SK-N-SH (cell line): ENCODE data around the gene TMEM256. TPM values are rescaled to one million over a fixed set of nuclear protein-coding genes. Genes with fewer than 3 reads are reported as not detected.

Experiments
- CTCF ChIA-PET: fragments of 300-600, 350-600 bp; formaldehyde crosslinking; extraction: SDS; loops from one replicate; lab custom pipeline; 2021; lab: Yijun Ruan, JAX
- POLR2A ChIA-PET: fragments of 350-600 bp; sonication (Branson Sonifier 250); formaldehyde crosslinking; extraction: SDS; loops from one replicate; lab custom pipeline; 2020; ENCODE audit warnings: antibody characterized with exemption, inconsistent platforms; lab: Yijun Ruan, JAX
- DNase-seq: peaks from one replicate; pipeline ENCODE4 v3.0.0; 2012
- H2AFZ ChIP-seq: fragments of 200-600 bp; sonication (generic); 2 replicates; pipeline ENCODE4 v1.8.1; 2016; ENCODE audit warnings: antibody characterized with exemption, mild to moderate bottlenecking, low read depth
- H3F3A ChIP-seq: fragments of 200-600 bp; sonication (generic); replicated peaks from 2 replicates; pipeline ENCODE3; 2016; ENCODE audit warnings: antibody characterized with exemption, mild to moderate bottlenecking; ENCODE audit not compliant: insufficient read depth
- H3K27ac ChIP-seq, 2 experiments: fragments of 200-500 bp in 1 of 2; fragments of 200-600 bp in 1 of 2; sonication (Bioruptor generic) in 1 of 2; sonication (generic), shearing (Covaris generic) in 1 of 2; 2 replicates each; pipeline versions ENCODE4 v1.5.1 to v1.6.1; 2014 to 2016; ENCODE audit warnings: low read depth in 2 of 2, inconsistent platforms in 1 of 2, low read length in 1 of 2, mild to moderate bottlenecking in 1 of 2, mixed read lengths in 1 of 2
- H3K27me3 ChIP-seq: fragments of 200-600 bp; sonication (generic), shearing (Covaris generic); 2 replicates; pipeline ENCODE4 v1.6.1; 2016; ENCODE audit warnings: mixed run types; ENCODE audit not compliant: insufficient read depth
- H3K36me3 ChIP-seq, 2 experiments: fragments of 200-500 bp in 1 of 2; fragments of 200-600 bp in 1 of 2; sonication (Bioruptor generic) in 1 of 2; sonication (generic) in 1 of 2; replicated peaks in 1 of 2; 2 replicates each; pipeline versions ENCODE3 to v1.5.1; 2014 to 2016; ENCODE audit warnings: low read length in 1 of 2, mild to moderate bottlenecking in 1 of 2; ENCODE audit not compliant: insufficient read depth in 2 of 2, control insufficient read depth in 1 of 2
- H3K4me1 ChIP-seq, 2 experiments: fragments of 200-500 bp in 1 of 2; fragments of 200-600 bp in 1 of 2; sonication (Bioruptor generic) in 1 of 2; sonication (generic), shearing (Covaris generic) in 1 of 2; 2 replicates each; pipeline versions ENCODE4 v1.5.1 to v1.6.1; 2014 to 2016; ENCODE audit warnings: low read depth in 1 of 2, low read length in 1 of 2, mixed run types in 1 of 2; ENCODE audit not compliant: insufficient read depth in 2 of 2, control insufficient read depth in 1 of 2
- H3K4me2 ChIP-seq: fragments of 200-600 bp; sonication (generic), shearing (Covaris generic); 2 replicates; pipeline ENCODE4 v1.6.1; 2017; ENCODE audit warnings: mixed run types
- H3K4me3 ChIP-seq, 2 experiments: fragments of 200-500 bp in 1 of 2; fragments of 200-600 bp in 1 of 2; sonication (Bioruptor generic) in 1 of 2; sonication (generic), shearing (Covaris generic) in 1 of 2; 2 replicates each; pipeline versions ENCODE4 v1.5.1 to v1.8.1; 2014 to 2016; ENCODE audit warnings: low read depth in 2 of 2, inconsistent platforms in 1 of 2, low read length in 1 of 2, mild to moderate bottlenecking in 1 of 2, mixed read lengths in 1 of 2, moderate library complexity in 1 of 2
- H3K79me2 ChIP-seq: fragments of 200-600 bp; sonication (generic); 2 replicates; pipeline ENCODE4 v1.8.1; 2017; ENCODE audit warnings: mild to moderate bottlenecking; ENCODE audit not compliant: insufficient read depth
- H3K9ac ChIP-seq: fragments of 200-600 bp; sonication (generic); 2 replicates; pipeline ENCODE4 v1.6.1; 2017; ENCODE audit warnings: mixed run types
- H3K9me2 ChIP-seq: fragments of 200-600 bp; sonication (generic); 2 replicates; pipeline ENCODE4 v1.6.1; 2017; ENCODE audit warnings: mixed run types
- H3K9me3 ChIP-seq: fragments of 200-600 bp; sonication (generic); 2 replicates; pipeline ENCODE4 v1.6.1; 2017; ENCODE audit warnings: mixed run types, mild to moderate bottlenecking, moderate library complexity
- H4K20me1 ChIP-seq: fragments of 200-600 bp; sonication (generic); 2 replicates; pipeline ENCODE4 v1.6.1; 2017; ENCODE audit warnings: mild to moderate bottlenecking, mixed run types; ENCODE audit not compliant: insufficient read depth
- CHD2 ChIP-seq: fragments of 150-350 bp; IDR thresholded peaks from 2 replicates; pipeline ENCODE4 v1.6.1; 2018; ENCODE audit warnings: low read length; ENCODE audit not compliant: partially characterized antibody
- EP300 ChIP-seq, 2 experiments: IDR thresholded peaks; 2 replicates each; pipeline versions ENCODE4 v1.4.0 to v1.6.1; 2012; ENCODE audit warnings: borderline replicate concordance in 1 of 2, low read depth in 1 of 2, low read length in 1 of 2
- FOXJ3 ChIP-seq: sonication (generic); formaldehyde crosslinking; IDR thresholded peaks from 2 replicates; pipeline ENCODE4 v1.5.1; 2020; ENCODE audit warnings: mild to moderate bottlenecking, missing genetic modification reagents
- MEF2A ChIP-seq: IDR thresholded peaks from 2 replicates; pipeline ENCODE4 v1.4.0; 2012; ENCODE audit warnings: low read depth, borderline replicate concordance
- NRF1 ChIP-seq: IDR thresholded peaks from 2 replicates; pipeline ENCODE4 v1.6.1; 2012; ENCODE audit warnings: low read depth, mild to moderate bottlenecking, low read length
- POLR2AphosphoS5 ChIP-seq: IDR thresholded peaks from 2 replicates; pipeline ENCODE4 v1.6.1; 2012; ENCODE audit warnings: low read depth, low read length
- RAD21 ChIP-seq: IDR thresholded peaks from 2 replicates; pipeline ENCODE4 v1.6.1; 2012; ENCODE audit warnings: mild to moderate bottlenecking, low read length
- RCOR1 ChIP-seq: fragments of 150-350 bp; IDR thresholded peaks from 2 replicates; pipeline ENCODE4 v1.6.1; 2017; ENCODE audit warnings: antibody characterized with exemption, low read length
- SIN3A ChIP-seq: IDR thresholded peaks from 2 replicates; pipeline ENCODE4 v1.6.1; 2012; ENCODE audit warnings: low read depth, mild to moderate bottlenecking, low read length, moderate library complexity, borderline replicate concordance
- SMC3 ChIP-seq: IDR thresholded peaks from 2 replicates; pipeline ENCODE4 v1.6.1; 2012; ENCODE audit warnings: low read depth, low read length, improper control_type of control experiment
- TAF1 ChIP-seq: IDR thresholded peaks from 2 replicates; pipeline ENCODE4 v1.6.1; 2012; ENCODE audit warnings: low read depth, mild to moderate bottlenecking, low read length, moderate library complexity, borderline replicate concordance
- TCF12 ChIP-seq: IDR thresholded peaks from 2 replicates; pipeline ENCODE4 v1.4.0; 2012
- WGBS: methylation state at CpG from one replicate; pipeline ENCODE4 v1.1.6; 2017; ENCODE audit warnings: low lambda C conversion rate; 5-methylcytosine and 5-hydroxymethylcytosine counted together
- polyA plus RNA-seq, 3 experiments: library from polyadenylated mRNA; depleted of rRNA; stranded (reverse); fragments of >200 nt; gene quantifications; 2 replicates each; pipeline ENCODE4 v1.2.3, GENCODE V29; 2012
- TF ChIP-seq, protein P1 (sequence below): IDR thresholded peaks from 2 replicates; pipeline ENCODE4 v1.4.0; 2012; ENCODE audit warnings: low read depth
- TF ChIP-seq, protein P2 (sequence below): fragments of 150-350 bp; IDR thresholded peaks from 2 replicates; pipeline ENCODE4 v1.6.1; 2017; ENCODE audit warnings: antibody characterized with exemption, low read length, low read depth, borderline replicate concordance
- TF ChIP-seq, protein P3 (sequence below): fragments of 200-600 bp; sonication (generic); IDR thresholded peaks from 2 replicates; pipeline ENCODE4 v1.6.1; 2017; ENCODE audit warnings: antibody characterized with exemption, mild to moderate bottlenecking, moderate library complexity

TMEM256 gene
- polyA plus RNA-seq, 1 of the 3 experiments (the other 2 are of a cell fraction), result 213 TPM

DNA sequence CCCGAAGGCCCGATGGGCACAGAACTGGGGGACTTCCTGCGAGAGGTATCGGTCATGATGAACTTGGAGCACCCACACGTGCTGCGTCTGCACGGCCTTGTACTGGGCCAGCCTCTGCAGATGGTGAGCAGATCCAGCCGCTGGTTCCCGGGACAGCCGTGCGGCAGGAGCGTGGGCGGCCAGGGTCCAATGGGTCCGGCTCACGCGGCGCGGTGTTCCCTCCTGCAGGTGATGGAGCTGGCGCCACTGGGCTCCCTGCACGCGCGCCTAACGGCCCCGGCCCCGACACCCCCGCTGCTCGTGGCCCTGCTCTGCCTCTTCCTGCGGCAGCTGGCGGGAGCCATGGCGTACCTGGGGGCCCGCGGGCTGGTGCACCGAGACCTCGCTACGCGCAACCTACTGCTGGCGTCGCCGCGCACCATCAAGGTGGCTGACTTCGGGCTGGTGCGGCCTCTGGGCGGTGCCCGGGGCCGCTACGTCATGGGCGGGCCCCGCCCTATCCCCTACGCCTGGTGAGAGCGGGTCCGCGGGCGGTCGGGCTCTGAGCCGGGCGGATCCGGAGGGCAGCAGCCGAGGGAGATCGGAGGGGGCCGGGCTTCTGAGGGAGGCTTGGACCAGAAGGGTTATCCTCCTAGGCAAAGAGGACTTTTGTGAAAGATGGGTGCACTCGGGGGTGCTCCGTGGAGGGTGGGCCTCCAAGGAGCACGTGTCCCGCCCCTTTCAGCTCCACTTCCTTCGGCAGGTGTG is 20.0 kb downstream of the TMEM256 start:
- 34% methylated on average over 35 of the region's 65 CpGs for WGBS
- Histone ChIP-seq H3K27me3 (peaks cover 8% of the 10 kb centered on the region; the same call in 1 of the 2 replicates), H4K20me1 (no peaks in the 10 kb centered on the region), H3K9me3 (no peaks in the 10 kb centered on the region), H3K9ac (no peak overlapping the region), H3K4me3 (peak overlapping the region in 1 of 2 experiments; percentile 42; a peak in 2 of 4 replicates), H3F3A (peaks cover 2% of the 10 kb centered on the region), H3K4me1 (peaks cover 0 to 32% of the 10 kb centered on the region in 2 experiments; a peak in 2 of 4 replicates), H3K9me2 (no peaks in the 10 kb centered on the region), H3K4me2 (peak overlapping the region; percentile 50), H2AFZ (no peak overlapping the region), H3K36me3 (peaks cover 0 to 4% of the 10 kb centered on the region in 2 experiments), H3K79me2 (no peaks in the 10 kb centered on the region), H3K27ac (peak overlapping the region in 1 of 2 experiments; percentile 25; a peak in 1 of 4 replicates)
- no peak for TF ChIP-seq SMC3
- 0 out of 2 replicates have a peak, but pooled peaks have one; percentile 37 for TF ChIP-seq POLR2AphosphoS5
- peak; percentile 95 for DNase-seq
- ChIA-PET POLR2A (interaction anchor here (1.0 to 1.1 kb wide), 2 partner anchors 69 to 200 kb away, joined by 3 read pairs; partner anchors contain the start of genes GPS2 and MPDU1), CTCF (interaction anchor here (1.0 to 2.3 kb wide), 4 partner anchors 10 to 177 kb away, joined by 3 to 12 read pairs (median 4); partner anchors contain the start of genes PLSCR3 and SENP3)

DNA sequence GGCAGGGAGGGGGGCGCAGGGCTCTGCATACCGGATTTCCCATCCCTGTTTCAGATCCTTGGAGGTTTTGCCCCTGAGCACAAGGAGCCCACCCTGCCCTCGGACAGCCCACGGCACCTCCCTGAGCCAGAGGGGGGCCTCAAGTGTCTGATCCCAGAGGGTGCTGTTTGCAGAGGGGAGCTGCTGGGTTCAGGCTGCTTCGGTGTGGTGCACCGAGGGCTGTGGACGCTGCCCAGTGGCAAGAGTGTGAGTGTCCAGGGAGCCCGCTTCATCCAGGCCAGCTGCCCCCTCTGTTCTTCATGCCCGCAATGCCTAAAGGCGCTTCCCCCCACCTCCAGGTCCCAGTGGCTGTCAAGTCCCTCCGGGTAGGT is 20.5 kb downstream of the TMEM256 start:
- no peaks in the 10 kb centered on the region for H3K9me2 ChIP-seq
- H2AFZ ChIP-seq, result no peak overlapping the region
- peaks cover 2% of the 10 kb centered on the region for H3F3A ChIP-seq
- POLR2A ChIA-PET, result interaction anchor here (1.0 kb wide), 1 partner anchor 68 kb away, joined by 3 read pairs; the partner anchor contains the start of gene GPS2
- CTCF ChIA-PET, result interaction anchor here (0.7 to 2.3 kb wide), 5 partner anchors 10 to 178 kb away, joined by 3 to 12 read pairs (median 6); partner anchors contain the start of genes PLSCR3 and SENP3
- no peaks in the 10 kb centered on the region for H3K9me3 ChIP-seq
- no peak overlapping the region; a peak in 1 of 4 replicates for H3K27ac ChIP-seq
- WGBS, result 79% methylated on average over 11 of the region's 11 CpGs
- H3K4me2 ChIP-seq, result no peak overlapping the region
- no peaks in the 10 kb centered on the region for H3K79me2 ChIP-seq
- H3K4me3 ChIP-seq, result peak overlapping the region in 1 of 2 experiments; percentile 42; a peak in 1 of 4 replicates
- no peaks in the 10 kb centered on the region for H4K20me1 ChIP-seq
- no peak overlapping the region for H3K9ac ChIP-seq
- peaks cover 8% of the 10 kb centered on the region; the same call in 1 of the 2 replicates for H3K27me3 ChIP-seq
- TF ChIP-seq TAF1 (no peak), TCF12 (no peak), NRF1 (no peak), SMC3 (no peak), POLR2AphosphoS5 (no peak)
- TF ChIP-seq, protein P1, sequence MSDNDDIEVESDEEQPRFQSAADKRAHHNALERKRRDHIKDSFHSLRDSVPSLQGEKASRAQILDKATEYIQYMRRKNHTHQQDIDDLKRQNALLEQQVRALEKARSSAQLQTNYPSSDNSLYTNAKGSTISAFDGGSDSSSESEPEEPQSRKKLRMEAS, result no peak
- peaks cover 0 to 32% of the 10 kb centered on the region in 2 experiments; a peak in 2 of 4 replicates for H3K4me1 ChIP-seq
- no peak for DNase-seq
- no peaks in the 10 kb centered on the region for H3K36me3 ChIP-seq

DNA sequence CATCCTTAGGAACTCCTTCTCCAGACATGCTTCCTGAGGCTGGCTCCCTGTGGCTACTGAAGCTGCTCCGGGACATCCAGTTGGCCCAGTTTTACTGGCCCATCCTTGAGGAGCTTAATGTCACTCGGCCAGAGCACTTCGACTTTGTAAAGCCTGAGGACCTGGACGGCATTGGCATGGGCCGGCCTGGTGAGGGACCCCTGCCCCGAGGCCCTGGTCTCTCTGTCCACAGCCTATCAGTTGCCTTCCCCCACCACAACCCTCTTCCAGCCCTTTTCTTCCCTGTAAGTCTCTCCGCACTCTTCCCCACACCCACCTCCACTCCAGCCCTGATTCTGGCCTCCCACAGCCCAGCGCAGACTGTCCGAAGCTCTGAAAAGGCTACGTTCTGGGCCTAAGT is 21.0 kb downstream of the TMEM256 start:
- ChIA-PET CTCF (interaction anchor here (0.7 to 2.3 kb wide), 4 partner anchors 11 to 178 kb away, joined by 3 to 12 read pairs (median 6); partner anchors contain the start of genes PLSCR3 and SENP3), POLR2A (interaction anchor here (0.8 to 1.0 kb wide), 2 partner anchors 53 to 68 kb away, joined by 3 read pairs; partner anchors contain the start of gene GPS2)
- no peak for DNase-seq
- TF ChIP-seq EP300 (IDR thresholded peaks at IDR 0.05; ENCODE audit: borderline replicate concordance in 1 of 2, low read depth in 1 of 2, low read length in 1 of 2) (no peak), TAF1 (no peak), RAD21 (no peak), MEF2A (no peak), FOXJ3 (no peak), CHD2 (no peak), SIN3A (no peak), TCF12 (no peak), RCOR1 (no peak), POLR2AphosphoS5 (no peak)
- TF ChIP-seq, protein P2, sequence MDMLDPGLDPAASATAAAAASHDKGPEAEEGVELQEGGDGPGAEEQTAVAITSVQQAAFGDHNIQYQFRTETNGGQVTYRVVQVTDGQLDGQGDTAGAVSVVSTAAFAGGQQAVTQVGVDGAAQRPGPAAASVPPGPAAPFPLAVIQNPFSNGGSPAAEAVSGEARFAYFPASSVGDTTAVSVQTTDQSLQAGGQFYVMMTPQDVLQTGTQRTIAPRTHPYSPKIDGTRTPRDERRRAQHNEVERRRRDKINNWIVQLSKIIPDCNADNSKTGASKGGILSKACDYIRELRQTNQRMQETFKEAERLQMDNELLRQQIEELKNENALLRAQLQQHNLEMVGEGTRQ, result no peak
- TF ChIP-seq, protein P3, sequence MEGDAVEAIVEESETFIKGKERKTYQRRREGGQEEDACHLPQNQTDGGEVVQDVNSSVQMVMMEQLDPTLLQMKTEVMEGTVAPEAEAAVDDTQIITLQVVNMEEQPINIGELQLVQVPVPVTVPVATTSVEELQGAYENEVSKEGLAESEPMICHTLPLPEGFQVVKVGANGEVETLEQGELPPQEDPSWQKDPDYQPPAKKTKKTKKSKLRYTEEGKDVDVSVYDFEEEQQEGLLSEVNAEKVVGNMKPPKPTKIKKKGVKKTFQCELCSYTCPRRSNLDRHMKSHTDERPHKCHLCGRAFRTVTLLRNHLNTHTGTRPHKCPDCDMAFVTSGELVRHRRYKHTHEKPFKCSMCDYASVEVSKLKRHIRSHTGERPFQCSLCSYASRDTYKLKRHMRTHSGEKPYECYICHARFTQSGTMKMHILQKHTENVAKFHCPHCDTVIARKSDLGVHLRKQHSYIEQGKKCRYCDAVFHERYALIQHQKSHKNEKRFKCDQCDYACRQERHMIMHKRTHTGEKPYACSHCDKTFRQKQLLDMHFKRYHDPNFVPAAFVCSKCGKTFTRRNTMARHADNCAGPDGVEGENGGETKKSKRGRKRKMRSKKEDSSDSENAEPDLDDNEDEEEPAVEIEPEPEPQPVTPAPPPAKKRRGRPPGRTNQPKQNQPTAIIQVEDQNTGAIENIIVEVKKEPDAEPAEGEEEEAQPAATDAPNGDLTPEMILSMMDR, result no peak

More for the DNA sequence above, 21.0 kb downstream of the TMEM256 start:
- Histone ChIP-seq H3K4me3 (no peak overlapping the region), H3K36me3 (no peaks in the 10 kb centered on the region), H3K27ac (no peak overlapping the region), H3F3A (peaks cover 1% of the 10 kb centered on the region), H3K27me3 (peaks cover 8% of the 10 kb centered on the region; the same call in 1 of the 2 replicates), H3K4me2 (no peak overlapping the region), H3K4me1 (peaks cover 0 to 32% of the 10 kb centered on the region in 2 experiments; a peak in 2 of 4 replicates), H3K9ac (no peak overlapping the region), H3K9me2 (no peaks in the 10 kb centered on the region), H3K79me2 (no peaks in the 10 kb centered on the region), H3K9me3 (no peaks in the 10 kb centered on the region), H4K20me1 (no peaks in the 10 kb centered on the region), H2AFZ (no peak overlapping the region)
- WGBS, result 91% methylated on average over 10 of the region's 10 CpGs
